Coronary artery (tissue), 2 donors: ENCODE results near the gene MON1B.
A peak's percentile ranks its signal among the peaks of the same experiment; 100 is the strongest.
"Not testable (repeated sequence)": the region's sequence is repeated elsewhere in the genome, so short reads cannot be mapped to it uniquely, and the experiment has no call there.

Source experiments
- DNase-seq: peaks from one replicate; pipeline ENCODE4 v3.0.0-alpha.2; 2017; ENCODE audit warnings: low spot score
- H3K27ac ChIP-seq, 2 donors: fragments of 200-600 bp; sonication (generic); one replicate each; pipeline ENCODE4 v1.5.1; 2016 to 2019
- H3K4me3 ChIP-seq: fragments of 200-600 bp; sonication (generic); 2 replicates; pipeline ENCODE4 v1.5.1; 2016; ENCODE audit warnings: mild to moderate bottlenecking, moderate library complexity
- CTCF ChIP-seq: fragments of 200-600 bp; sonication (generic); IDR thresholded peaks from one replicate; pipeline ENCODE4 v1.5.1; 2019; ENCODE audit warnings: antibody characterized with exemption

The MON1B gene

GRCh38 chr16:77190478-77191258 is at the start of gene MON1B:
TSS of gene MON1B (plus strand) at chr16:77191190. CDS start at chr16:77191486, 296 bp downstream.
- no peak for TF ChIP-seq CTCF
- DNase-seq: peak; percentile 99

GRCh38 chr16:77143364-77143763 is 47.6 kb upstream of the MON1B start:
- H3K4me3 ChIP-seq: no peak overlapping the region
- DNase-seq: no peak
- no peak overlapping the region for H3K27ac ChIP-seq
- no peak for TF ChIP-seq CTCF

More at GRCh38 chr16:77190478-77191258, at the start of gene MON1B:
- Histone ChIP-seq H3K27ac (peak within 1 kb of the TSS; percentile 93 to 96), H3K4me3 (peak within 1 kb of the TSS; percentile 99)

GRCh38 chr16:77148121-77148520 is 42.9 kb upstream of the MON1B start:
- Histone ChIP-seq H3K4me3 (no peak overlapping the region), H3K27ac (no peak overlapping the region)
- no peak for DNase-seq
- no peak for TF ChIP-seq CTCF

GRCh38 chr16:77157346-77158058 is 33.5 kb upstream of the MON1B start:
- no peak for DNase-seq
- TF ChIP-seq CTCF: no peak
- no peak overlapping the region for H3K27ac ChIP-seq
- H3K4me3 ChIP-seq: no peak overlapping the region

- no peak for TF ChIP-seq CTCF
- DNase-seq: no peak
- no peak overlapping the region for H3K4me3 ChIP-seq
- no peak overlapping the region for H3K27ac ChIP-seq
These were observed 32.7 kb upstream of the MON1B start for GRCh38 chr16:77158293-77158692.

- no peak for TF ChIP-seq CTCF
- Histone ChIP-seq H3K27ac (no peak overlapping the region), H3K4me3 (no peak overlapping the region)
- no peak for DNase-seq
These were observed 26.0 kb upstream of the MON1B start for GRCh38 chr16:77165006-77165405.

- H3K27ac ChIP-seq, DNase-seq: not testable (repeated sequence)
These were observed 25.3 kb upstream of the MON1B start for GRCh38 chr16:77165536-77166236.

More at GRCh38 chr16:77165536-77166236, 25.3 kb upstream of the MON1B start:
- H3K4me3 ChIP-seq: not testable (repeated sequence)
